BLaER1 (cell line): ENCODE data around the gene SORCS2.

Experiments
- H3K27ac ChIP-seq: shearing (Covaris generic); formaldehyde crosslinking; 2 replicates; pipeline ENCODE4 v1.8.1; 2022
- H3K27me3 ChIP-seq: shearing (Covaris generic); formaldehyde crosslinking; 2 replicates; pipeline ENCODE4 v1.8.1; 2022
- H3K36me3 ChIP-seq: shearing (Covaris generic); formaldehyde crosslinking; 2 replicates; pipeline ENCODE4 v1.8.1; 2022
- H3K4me1 ChIP-seq: shearing (Covaris generic); formaldehyde crosslinking; 2 replicates; pipeline ENCODE4 v1.8.1; 2022
- H3K4me2 ChIP-seq: shearing (Covaris generic); formaldehyde crosslinking; 2 replicates; pipeline ENCODE4 v1.8.1; 2022
- H3K4me3 ChIP-seq: shearing (Covaris generic); formaldehyde crosslinking; 2 replicates; pipeline ENCODE4 v1.8.1; 2022
- H3K9ac ChIP-seq: shearing (Covaris generic); formaldehyde crosslinking; 2 replicates; pipeline ENCODE4 v1.8.1; 2022
- H3K9me3 ChIP-seq: shearing (Covaris generic); formaldehyde crosslinking; 2 replicates; pipeline ENCODE4 v1.8.1; 2022
- H4K20me1 ChIP-seq: shearing (Covaris generic); formaldehyde crosslinking; 2 replicates; pipeline ENCODE4 v1.8.1; 2022
- Cebpa-rat ChIP-seq: shearing (Covaris generic); IDR thresholded peaks from 2 replicates; pipeline ENCODE4 v1.8.1; 2022

The SORCS2 gene

GRCh38 chr4:7239844-7240243 lies 47.5 kb downstream of the SORCS2 start:
- no peaks in the 10 kb centered on the region for H3K27me3 ChIP-seq
- H3K4me1 ChIP-seq = peaks cover 22% of the 10 kb centered on the region
- peaks cover 5% of the 10 kb centered on the region; the same call in 1 of the 2 replicates for H3K9me3 ChIP-seq
- no peak overlapping the region for H3K4me3 ChIP-seq
- H3K4me2 ChIP-seq = peak overlapping the region; percentile 80
- peak overlapping the region; percentile 42; the same call in 1 of the 2 replicates for H3K9ac ChIP-seq
- no peak for TF ChIP-seq Cebpa-rat
- no peak overlapping the region for H3K27ac ChIP-seq
- H3K36me3 ChIP-seq = no peaks in the 10 kb centered on the region
- no peaks in the 10 kb centered on the region for H4K20me1 ChIP-seq

GRCh38 chr4:7240306-7240705 lies 48.0 kb downstream of the SORCS2 start:
- peaks cover 22% of the 10 kb centered on the region for H3K4me1 ChIP-seq
- no peak for TF ChIP-seq Cebpa-rat
- H3K9me3 ChIP-seq = peaks cover 5% of the 10 kb centered on the region; the same call in 1 of the 2 replicates
- H4K20me1 ChIP-seq = no peaks in the 10 kb centered on the region
- H3K27ac ChIP-seq = no peak overlapping the region
- peak overlapping the region; percentile 80 for H3K4me2 ChIP-seq
- H3K9ac ChIP-seq = peak overlapping the region; percentile 42; the same call in 1 of the 2 replicates
- no peaks in the 10 kb centered on the region for H3K36me3 ChIP-seq
- no peaks in the 10 kb centered on the region for H3K27me3 ChIP-seq
- H3K4me3 ChIP-seq = no peak overlapping the region

- Histone ChIP-seq H3K36me3 (no peaks in the 10 kb centered on the region), H3K9me3 (peaks cover 5% of the 10 kb centered on the region; the same call in 1 of the 2 replicates), H3K27ac (no peak overlapping the region), H3K27me3 (no peaks in the 10 kb centered on the region), H4K20me1 (no peaks in the 10 kb centered on the region), H3K4me1 (peaks cover 22% of the 10 kb centered on the region), H3K4me2 (no peak overlapping the region), H3K4me3 (no peak overlapping the region), H3K9ac (no peak overlapping the region)
- no peak for TF ChIP-seq Cebpa-rat
Observed at GRCh38 chr4:7241597-7242125, 49.3 kb downstream of the SORCS2 start.

GRCh38 chr4:7242766-7243165 lies 50.4 kb downstream of the SORCS2 start:
- H3K9me3 ChIP-seq = peaks cover 5% of the 10 kb centered on the region; the same call in 1 of the 2 replicates
- 0 out of 2 replicates have a peak, but pooled peaks cover 3% of the 10 kb centered on the region for H4K20me1 ChIP-seq
- no peaks in the 10 kb centered on the region for H3K36me3 ChIP-seq
- H3K27me3 ChIP-seq = no peaks in the 10 kb centered on the region
- H3K4me3 ChIP-seq = no peak overlapping the region
- H3K4me1 ChIP-seq = peaks cover 30% of the 10 kb centered on the region
- H3K9ac ChIP-seq = no peak overlapping the region
- H3K27ac ChIP-seq = no peak overlapping the region
- H3K4me2 ChIP-seq = no peak overlapping the region
- no peak for TF ChIP-seq Cebpa-rat

- no peak overlapping the region for H3K27ac ChIP-seq
- no peak for TF ChIP-seq Cebpa-rat
- H4K20me1 ChIP-seq = 0 out of 2 replicates have a peak, but pooled peaks cover 6% of the 10 kb centered on the region
- H3K9me3 ChIP-seq = peaks cover 1% of the 10 kb centered on the region; the same call in 1 of the 2 replicates
- H3K36me3 ChIP-seq = no peaks in the 10 kb centered on the region
- H3K4me3 ChIP-seq = no peak overlapping the region
- no peak overlapping the region for H3K9ac ChIP-seq
- no peak overlapping the region for H3K4me2 ChIP-seq
- peaks cover 29% of the 10 kb centered on the region for H3K4me1 ChIP-seq
- H3K27me3 ChIP-seq = no peaks in the 10 kb centered on the region
Observed at GRCh38 chr4:7243609-7244330, 51.4 kb downstream of the SORCS2 start.

GRCh38 chr4:7244331-7244665 lies 52.0 kb downstream of the SORCS2 start:
- peaks cover 24% of the 10 kb centered on the region for H3K4me1 ChIP-seq
- no peak overlapping the region for H3K27ac ChIP-seq
- TF ChIP-seq Cebpa-rat = no peak
- H3K4me3 ChIP-seq = no peak overlapping the region
- H3K4me2 ChIP-seq = no peak overlapping the region
- H3K9me3 ChIP-seq = peaks cover 7% of the 10 kb centered on the region; the same call in 1 of the 2 replicates
- H3K9ac ChIP-seq = no peak overlapping the region
- H4K20me1 ChIP-seq = 0 out of 2 replicates have a peak, but pooled peaks cover 6% of the 10 kb centered on the region
- no peaks in the 10 kb centered on the region for H3K36me3 ChIP-seq
- H3K27me3 ChIP-seq = no peaks in the 10 kb centered on the region

- H3K27ac ChIP-seq = no peak overlapping the region
- H3K36me3 ChIP-seq = no peaks in the 10 kb centered on the region
- H3K27me3 ChIP-seq = no peaks in the 10 kb centered on the region
- H3K9me3 ChIP-seq = peaks cover 7% of the 10 kb centered on the region; the same call in 1 of the 2 replicates
- no peak overlapping the region for H3K9ac ChIP-seq
- peaks cover 19% of the 10 kb centered on the region for H3K4me1 ChIP-seq
- TF ChIP-seq Cebpa-rat = no peak
- H3K4me3 ChIP-seq = no peak overlapping the region
- 0 out of 2 replicates have a peak, but pooled peaks cover 6% of the 10 kb centered on the region for H4K20me1 ChIP-seq
- no peak overlapping the region for H3K4me2 ChIP-seq
Observed at GRCh38 chr4:7244751-7245320, 52.5 kb downstream of the SORCS2 start.

- no peak overlapping the region for H3K9ac ChIP-seq
- H3K36me3 ChIP-seq = no peaks in the 10 kb centered on the region
- no peak overlapping the region for H3K4me3 ChIP-seq
- peaks cover 29% of the 10 kb centered on the region for H3K4me1 ChIP-seq
- H3K4me2 ChIP-seq = peak overlapping the region; percentile 42
- no peaks in the 10 kb centered on the region for H3K27me3 ChIP-seq
- H3K27ac ChIP-seq = 0 out of 2 replicates have a peak overlapping the region, but pooled peaks have one; percentile 9
- peaks cover 7% of the 10 kb centered on the region; the same call in 1 of the 2 replicates for H3K9me3 ChIP-seq
- 0 out of 2 replicates have a peak, but pooled peaks cover 6% of the 10 kb centered on the region for H4K20me1 ChIP-seq
- TF ChIP-seq Cebpa-rat = no peak
Observed at GRCh38 chr4:7247521-7247920, 55.2 kb downstream of the SORCS2 start.

- Histone ChIP-seq H3K27me3 (no peaks in the 10 kb centered on the region), H3K4me1 (peaks cover 33% of the 10 kb centered on the region), H3K36me3 (no peaks in the 10 kb centered on the region), H3K27ac (0 out of 2 replicates have a peak overlapping the region, but pooled peaks have one; percentile 9), H3K4me3 (no peak overlapping the region), H4K20me1 (0 out of 2 replicates have a peak, but pooled peaks cover 6% of the 10 kb centered on the region), H3K4me2 (peak overlapping the region; percentile 42), H3K9ac (no peak overlapping the region), H3K9me3 (peaks cover 7% of the 10 kb centered on the region; the same call in 1 of the 2 replicates)
- TF ChIP-seq Cebpa-rat = no peak
Observed at GRCh38 chr4:7247946-7248345, 55.6 kb downstream of the SORCS2 start.

- peaks cover 7% of the 10 kb centered on the region; the same call in 1 of the 2 replicates for H3K9me3 ChIP-seq
- no peak overlapping the region for H3K9ac ChIP-seq
- H3K27me3 ChIP-seq = no peaks in the 10 kb centered on the region
- no peak overlapping the region for H3K4me3 ChIP-seq
- H3K27ac ChIP-seq = no peak overlapping the region
- H4K20me1 ChIP-seq = peaks cover 14% of the 10 kb centered on the region; the same call in 1 of the 2 replicates
- no peak overlapping the region for H3K4me2 ChIP-seq
- peaks cover 42% of the 10 kb centered on the region for H3K4me1 ChIP-seq
- TF ChIP-seq Cebpa-rat = no peak
- no peaks in the 10 kb centered on the region for H3K36me3 ChIP-seq
Observed at GRCh38 chr4:7248857-7249256, 56.5 kb downstream of the SORCS2 start.
